SK-N-DZ (cell line): ENCODE results near the gene HLA-DQB1.

Experiments
- DNase-seq: peaks from one replicate; pipeline ENCODE4 v3.0.0-alpha.2; 2015; ENCODE audit warnings: low spot score

Gene HLA-DQB1

DNA sequence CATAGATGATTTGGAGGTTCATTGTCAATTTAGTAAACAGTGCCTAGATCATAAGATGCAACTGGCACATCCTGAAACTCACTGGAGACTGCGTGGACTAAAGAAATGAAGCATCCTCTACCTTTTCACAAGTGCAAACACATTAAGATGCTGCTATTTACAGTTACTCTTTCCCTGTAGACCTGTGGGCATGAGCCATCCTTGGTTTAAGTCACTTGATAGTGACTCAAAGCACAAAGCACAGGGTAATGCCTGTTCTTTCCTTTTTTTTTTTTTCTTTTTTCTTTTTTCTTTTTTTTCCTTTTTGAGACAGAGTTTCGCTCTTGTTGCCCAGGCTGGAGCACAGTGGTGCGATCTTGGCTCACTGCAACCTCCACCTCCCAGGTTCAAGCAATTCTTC, 39.2 kb downstream of the HLA-DQB1 start:
- no peak for DNase-seq

- DNase-seq = no peak
Measured at GRCh38 chr6:32625137-32625536, 41.3 kb downstream of the HLA-DQB1 start.

DNA sequence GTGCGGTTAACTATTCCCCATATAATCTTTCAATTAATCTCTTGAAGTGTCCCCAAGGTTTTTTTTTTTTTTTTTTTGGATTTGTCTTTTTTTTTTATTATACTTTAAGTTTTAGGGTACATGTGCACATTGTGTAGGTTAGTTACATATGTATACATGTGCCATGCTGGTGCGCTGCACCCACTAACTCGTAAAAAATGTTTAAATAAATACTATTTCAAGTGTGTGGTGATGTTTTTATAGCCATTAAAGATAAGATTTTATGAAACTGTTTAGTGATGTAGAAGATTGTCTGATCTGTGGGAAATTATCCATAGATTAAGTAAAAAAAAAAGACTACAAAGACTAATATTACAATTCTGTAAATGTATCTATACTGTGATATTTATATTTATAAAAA, 41.9 kb downstream of the HLA-DQB1 start:
- no peak for DNase-seq

- no peak for DNase-seq
Measured at GRCh38 chr6:32623693-32624092, 42.8 kb downstream of the HLA-DQB1 start.

- DNase-seq = peak; percentile 6
Measured at GRCh38 chr6:32622545-32623401, 43.7 kb downstream of the HLA-DQB1 start.

DNA sequence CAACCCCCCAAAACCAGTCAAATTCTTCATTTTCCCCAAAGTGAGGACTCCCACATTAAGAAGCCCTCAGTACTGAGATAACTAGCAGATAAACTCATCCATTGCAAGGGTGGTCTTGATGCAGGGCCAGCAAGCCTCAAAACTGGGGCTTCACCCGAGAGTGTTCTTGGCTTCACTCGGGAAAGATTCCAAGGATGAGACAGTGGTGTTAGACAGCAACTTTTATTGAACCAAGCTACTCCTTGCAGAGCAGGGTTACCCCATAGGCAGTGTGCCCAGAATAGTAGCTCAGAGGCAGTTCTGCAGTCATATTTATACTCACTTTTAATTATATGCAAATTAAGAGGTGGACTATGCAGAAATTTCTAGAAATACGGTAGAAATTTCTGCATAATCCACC, 45.1 kb downstream of the HLA-DQB1 start:
- no peak for DNase-seq

DNA sequence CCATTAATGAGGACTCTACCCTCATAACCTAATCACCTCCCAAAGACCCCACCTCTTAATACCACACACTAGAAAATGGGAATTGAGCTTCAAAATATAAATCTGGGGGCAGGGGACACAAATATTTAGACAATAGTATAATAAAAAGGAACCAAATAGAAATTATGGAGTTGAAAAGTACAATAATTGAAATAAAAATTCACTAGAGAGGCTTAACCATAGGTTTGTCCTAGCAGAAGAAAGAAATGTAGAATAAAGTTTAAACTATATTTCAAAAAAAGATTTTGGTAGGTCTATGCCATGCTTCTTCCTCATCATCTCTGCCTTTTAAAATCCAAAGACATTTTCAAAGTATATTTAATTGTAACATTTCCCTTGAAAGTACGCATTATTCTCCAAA, 48.7 kb downstream of the HLA-DQB1 start:
- DNase-seq = no peak

- DNase-seq = no peak
Measured at GRCh38 chr6:32615885-32616532, 50.4 kb downstream of the HLA-DQB1 start.

DNA sequence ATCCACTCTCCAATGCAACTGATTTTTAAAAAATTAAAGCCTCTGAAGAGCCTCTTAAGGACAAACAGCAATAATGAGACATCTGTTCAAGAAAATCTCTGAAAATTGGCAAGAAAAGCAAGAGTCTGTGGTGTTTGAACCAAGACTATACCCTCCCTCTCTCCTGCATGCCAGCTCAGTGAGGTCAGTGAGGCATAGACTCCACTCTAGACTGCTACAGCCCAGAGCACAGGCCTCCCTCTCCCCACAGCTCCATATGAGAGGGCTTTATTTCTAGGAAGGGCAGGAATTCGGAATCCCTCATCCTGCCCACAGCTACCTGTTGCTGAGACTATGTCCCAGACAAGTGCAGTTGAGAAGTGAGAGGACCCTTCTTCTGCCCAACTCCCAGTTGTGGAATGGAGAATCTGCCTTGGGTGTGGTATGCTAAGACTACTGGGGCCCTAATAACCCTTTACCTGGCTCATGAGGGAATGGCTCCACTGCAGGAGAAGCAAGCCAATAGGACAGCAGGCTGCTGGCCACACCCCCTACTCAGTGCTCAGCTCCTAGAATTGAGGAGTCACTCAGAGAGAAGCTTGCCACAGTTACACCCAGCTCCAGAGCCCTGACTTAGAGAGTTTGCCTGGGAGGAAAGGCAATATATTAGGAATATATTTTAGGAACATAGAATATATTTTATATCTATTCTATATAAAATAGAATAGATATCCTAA, 51.9 kb downstream of the HLA-DQB1 start:
- DNase-seq = no peak

- DNase-seq = no peak
Measured at GRCh38 chr6:32613475-32613874, 53.0 kb downstream of the HLA-DQB1 start.

- no peak for DNase-seq
Measured at GRCh38 chr6:32610682-32611296, 55.7 kb downstream of the HLA-DQB1 start.

GRCh38 chr6:32609731-32610640, 56.5 kb downstream of the HLA-DQB1 start:
- peak; percentile 47 for DNase-seq
